HG03442 (cell line): ENCODE measurements around the gene CYP19A1.
A peak's percentile ranks its signal among the peaks of the same experiment; 100 is the strongest.

Source experiments
- ATAC-seq: cut with Tn5 transposase; IDR thresholded peaks from one replicate; pipeline ENCODE4 v1.9.1; 2021; ENCODE audit warnings: mild to moderate bottlenecking, moderate library complexity; ENCODE audit not compliant: unreplicated experiment

The CYP19A1 gene

GRCh38 chr15:51224428-51224827 is 114.0 kb downstream of the CYP19A1 start:
- ATAC-seq: no peak

- ATAC-seq: no peak
Measured at GRCh38 chr15:51223771-51224229, 114.6 kb downstream of the CYP19A1 start.

- no peak for ATAC-seq
Measured at GRCh38 chr15:51218299-51218938, 120.0 kb downstream of the CYP19A1 start.

GRCh38 chr15:51212909-51213308 is 125.5 kb downstream of the CYP19A1 start:
- no peak for ATAC-seq

- ATAC-seq: no peak
Measured at GRCh38 chr15:51212239-51212638, 126.2 kb downstream of the CYP19A1 start.

GRCh38 chr15:51205050-51205975 is 133.1 kb downstream of the CYP19A1 start:
- ATAC-seq: no peak

- ATAC-seq: no peak
Measured at GRCh38 chr15:51203797-51204196, 134.6 kb downstream of the CYP19A1 start.

GRCh38 chr15:51202783-51203182 is 135.6 kb downstream of the CYP19A1 start:
- ATAC-seq: no peak

GRCh38 chr15:51201581-51201980 is 136.8 kb downstream of the CYP19A1 start:
- no peak for ATAC-seq

GRCh38 chr15:51200792-51201191 is 137.6 kb downstream of the CYP19A1 start:
- no peak for ATAC-seq

GRCh38 chr15:51199541-51199940 is 138.9 kb downstream of the CYP19A1 start:
- no peak for ATAC-seq

- ATAC-seq: no peak
Measured at GRCh38 chr15:51198701-51199232, 139.6 kb downstream of the CYP19A1 start.

GRCh38 chr15:51195459-51195858 is 142.9 kb downstream of the CYP19A1 start:
- ATAC-seq: no peak

GRCh38 chr15:51193979-51194378 is 144.4 kb downstream of the CYP19A1 start:
- ATAC-seq: no peak

GRCh38 chr15:51193526-51193925 is 144.9 kb downstream of the CYP19A1 start:
- no peak for ATAC-seq

GRCh38 chr15:51192521-51193280 is 145.7 kb downstream of the CYP19A1 start:
- peak; percentile 68 for ATAC-seq

GRCh38 chr15:51191766-51192165 is 146.6 kb downstream of the CYP19A1 start:
- no peak for ATAC-seq

GRCh38 chr15:51191072-51191670 is 147.2 kb downstream of the CYP19A1 start:
- ATAC-seq: no peak

GRCh38 chr15:51190424-51191068 is 147.8 kb downstream of the CYP19A1 start:
- no peak for ATAC-seq
